K562 (cell line): ENCODE measurements around the gene ABLIM2. TPM values are rescaled to one million over a fixed set of nuclear protein-coding genes. Genes with fewer than 3 reads are reported as not detected.

Source experiments
- ATAC-seq: fragments of 200-7000 bp; cut with Tn5 transposase; 3 replicates; pipeline ENCODE4 v1.9.1; 2020; ENCODE audit warnings: moderate library complexity
- BruUV-seq: library from RNA; stranded (reverse); fragments of 400-500 nt; replicated peaks from 2 replicates; lab custom pipeline; 2021; lab: Mats Ljungman, UMichigan
- CTCF ChIA-PET: fragments of 300-600 bp; formaldehyde crosslinking; extraction: SDS; loops from one replicate; lab custom pipeline; 2021; ENCODE audit warnings: low intra/inter-chr PET ratio; lab: Yijun Ruan, JAX
- POLR2A ChIA-PET: fragments of 300-600, 350-650 bp; sonication (Branson Sonifier 250); formaldehyde crosslinking; extraction: SDS; loops from one replicate; lab custom pipeline; 2021; ENCODE audit warnings: antibody characterized with exemption, inconsistent platforms; lab: Yijun Ruan, JAX
- DNase-seq, 4 experiments: peaks; one replicate each; pipeline versions ENCODE4 v3.0.0 to v3.0.0-alpha.2; 2011 to 2018; ENCODE audit warnings: low spot score in 3 of 4, mixed read lengths in 3 of 4; ENCODE audit errors: extremely low read depth in 1 of 4
- FAIRE-seq: peaks from 2 replicates; lab custom pipeline; 2011; peaks lifted over from hg19 to GRCh38; lab: Jason Lieb, UNC
- H2AFZ ChIP-seq: 2 replicates; pipeline ENCODE4 v1.6.0; 2011; ENCODE audit warnings: low read depth, low read length, control low read depth, inconsistent platforms
- H3K27ac ChIP-seq: fragments of 200-600 bp; 3 replicates; pipeline ENCODE4 v1.8.0; 2011; ENCODE audit warnings: low read depth, mild to moderate bottlenecking, control low read depth, inconsistent platforms, low read length, moderate library complexity, mixed read lengths; ENCODE audit errors: extremely low read depth
- H3K27me3 ChIP-seq, 2 experiments: fragments of 300-600 bp in 1 of 2; 2 replicates in 1 of 2; 3 replicates in 1 of 2; pipeline versions ENCODE4 v1.6.0 to v1.8.0; 2011; ENCODE audit warnings: inconsistent platforms in 2 of 2, low read length in 2 of 2, mild to moderate bottlenecking in 1 of 2, mixed read lengths in 1 of 2, moderate library complexity in 1 of 2; ENCODE audit not compliant: control insufficient read depth in 2 of 2, insufficient read depth in 2 of 2
- H3K36me3 ChIP-seq: fragments of 300-600 bp; 3 replicates; pipeline ENCODE4 v1.8.0; 2011; ENCODE audit warnings: mild to moderate bottlenecking, low read length, inconsistent platforms; ENCODE audit not compliant: control insufficient read depth, insufficient read depth
- H3K4me1 ChIP-seq, 2 experiments: fragments of 200-600 bp in 1 of 2; replicated peaks in 1 of 2; 2 replicates in 1 of 2; 3 replicates in 1 of 2; pipeline versions ENCODE4 v1.5.1 to v1.8.0; 2011; ENCODE audit warnings: inconsistent platforms in 2 of 2, low read length in 2 of 2, mild to moderate bottlenecking in 1 of 2, mixed read lengths in 1 of 2, moderate library complexity in 1 of 2; ENCODE audit not compliant: control insufficient read depth in 2 of 2, insufficient read depth in 2 of 2
- H3K4me2 ChIP-seq: 2 replicates; pipeline ENCODE4 v1.6.1; 2011; ENCODE audit warnings: low read length, control low read depth, inconsistent platforms, mixed read lengths; ENCODE audit not compliant: insufficient read depth
- H3K4me3 ChIP-seq: fragments of 200-600 bp; sonication (generic), shearing (Covaris generic); 2 replicates; pipeline ENCODE4 v1.5.1; 2016; ENCODE audit warnings: control low read depth, inconsistent platforms
- H3K79me2 ChIP-seq: fragments of 200-600 bp; 3 replicates; pipeline ENCODE4 v1.8.0; 2011; ENCODE audit warnings: low read length, inconsistent platforms; ENCODE audit not compliant: control insufficient read depth, insufficient read depth
- H3K9ac ChIP-seq, 2 experiments: 2 replicates each; pipeline versions ENCODE4 v1.6.0 to v1.6.1; 2011; ENCODE audit warnings: low read depth in 2 of 2, low read length in 2 of 2, control low read depth in 1 of 2, inconsistent platforms in 1 of 2, mild to moderate bottlenecking in 1 of 2, mixed read lengths in 1 of 2; ENCODE audit not compliant: insufficient read depth in 1 of 2
- H3K9me1 ChIP-seq: one replicate; pipeline ENCODE4 v1.6.0; 2011; ENCODE audit warnings: inconsistent platforms, mild to moderate bottlenecking, low read length, moderate library complexity; ENCODE audit not compliant: control insufficient read depth, insufficient read depth
- H3K9me3 ChIP-seq: replicated peaks from 2 replicates; pipeline ENCODE4 v1.5.1; 2011; ENCODE audit warnings: low read depth, low read length, inconsistent platforms; ENCODE audit not compliant: control insufficient read depth, insufficient read depth
- H4K20me1 ChIP-seq: replicated peaks from 2 replicates; pipeline ENCODE4 v1.6.1; 2011; ENCODE audit warnings: low read length, inconsistent platforms, mixed read lengths; ENCODE audit not compliant: control insufficient read depth, insufficient read depth
- MXI1 ChIP-seq: IDR thresholded peaks from 2 replicates; pipeline ENCODE4 v1.6.1; 2011; ENCODE audit warnings: low read depth, mild to moderate bottlenecking, improper control_type of control experiment, low read length
- WGBS: fragments of 100-300 bp; shearing (Covaris generic); methylation state at CpG from one replicate; pipeline ENCODE4 v1.1.6; 2016; ENCODE audit warnings: low coverage, mixed read lengths; ENCODE audit not compliant: insufficient coverage; ENCODE audit errors: missing lambda C conversion rate; 5-methylcytosine and 5-hydroxymethylcytosine counted together
- in situ Hi-C: fragments of 300-500 bp; cut with MboI; formaldehyde crosslinking; loops from 4 replicates; pipeline ENCODE4 v1.15.0; 2018; ENCODE audit warnings: inconsistent platforms, mixed read lengths
- intact Hi-C: fragments of 100-400 bp; cut with micrococcal nuclease; formaldehyde crosslinking; loops from 2 replicates; pipeline ENCODE4 v1.14.2; 2022
- polyA plus RNA-seq, 8 experiments: library from polyadenylated mRNA; depleted of rRNA in 4 of 8; stranded (reverse) in 5 of 8; unstranded in 3 of 8; fragments of >200 nt; fragmentation: Nextera tagmentation in 2 of 8; fragmentation: Illumina TruSeq in 1 of 8; extraction: Ambion mirVana in 2 of 8; extraction: Trizol in 1 of 8; gene quantifications; 2 replicates each; pipeline versions ENCODE4 v1.2.1 to v1.2.3, GENCODE V29; 2011 to 2014; ENCODE audit warnings: inconsistent platforms in 1 of 8, missing spikeins in 1 of 8
- total RNA-seq, 7 experiments: library from RNA; depleted of rRNA in 6 of 7; stranded (reverse); fragments of >200 nt in 6 of 7; fragmentation: Illumina TruSeq in 2 of 7; extraction: Trizol in 2 of 7; gene quantifications; 2 replicates each; pipeline versions ENCODE4 v1.2.1 to v1.2.3, GENCODE V29; 2011 to 2021; ENCODE audit warnings: low replicate concordance in 1 of 7
- TF ChIP-seq, protein P1 (sequence below): fragments of 150-350 bp; conservative IDR thresholded peaks from 2 replicates; pipeline ENCODE4 v1.6.1; 2014; ENCODE audit warnings: low read length
- TF ChIP-seq, protein P2 (sequence below): fragments of 250-450 bp; sonication (Bioruptor Pico); IDR thresholded peaks from 2 replicates; pipeline ENCODE4 v1.4.0; 2020; ENCODE audit warnings: mild to moderate bottlenecking, moderate library complexity

Gene ABLIM2
- total and polyA plus RNA-seq, 9 of the 15 experiments (the other 6 are each of a cell fraction or from before 2014, with no cell fraction given) = not detected

DNA sequence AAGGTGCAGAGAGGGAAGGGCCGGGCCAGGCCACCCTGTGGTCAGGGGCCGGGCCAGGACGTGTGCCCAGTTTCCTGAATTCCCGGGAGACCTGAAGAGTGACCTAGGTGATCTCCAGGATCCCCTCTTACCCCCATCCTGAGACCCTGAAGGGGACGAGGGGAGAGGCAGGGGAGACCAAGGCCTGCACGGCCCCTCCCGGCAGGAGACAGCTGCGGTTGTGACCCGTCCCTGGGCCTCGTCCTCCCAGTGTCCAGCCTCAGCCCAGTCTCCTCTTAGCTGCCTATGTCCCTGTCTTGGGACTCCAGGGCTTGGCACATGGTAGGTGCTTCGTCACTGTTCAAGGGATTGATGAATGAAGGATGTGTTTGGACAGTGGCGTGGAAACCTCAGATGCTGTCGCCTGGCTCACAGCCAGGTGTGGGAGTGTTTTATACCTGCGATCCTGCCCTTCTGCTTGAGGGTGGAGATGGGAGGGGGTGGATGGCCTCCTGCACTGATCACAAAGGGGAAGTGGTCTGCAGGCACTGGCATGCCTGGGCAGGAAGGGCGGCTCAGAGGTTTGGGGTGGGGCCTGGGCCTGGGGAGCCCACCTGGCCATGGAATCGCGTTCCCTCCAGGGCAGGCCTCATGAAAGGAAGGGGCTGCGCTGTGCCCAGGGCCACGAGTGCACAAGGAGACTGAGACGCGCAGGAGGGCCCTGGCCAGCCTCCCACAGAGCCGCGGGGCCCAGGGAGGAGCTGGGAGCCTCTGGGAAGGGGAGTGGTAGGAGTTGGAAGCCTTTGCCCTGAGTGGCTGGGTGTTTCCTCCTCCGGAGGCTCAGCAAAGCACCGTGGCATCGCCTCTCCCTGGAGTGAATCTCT, 47.4 kb upstream of the ABLIM2 start (continued):
- TF ChIP-seq, protein P1, sequence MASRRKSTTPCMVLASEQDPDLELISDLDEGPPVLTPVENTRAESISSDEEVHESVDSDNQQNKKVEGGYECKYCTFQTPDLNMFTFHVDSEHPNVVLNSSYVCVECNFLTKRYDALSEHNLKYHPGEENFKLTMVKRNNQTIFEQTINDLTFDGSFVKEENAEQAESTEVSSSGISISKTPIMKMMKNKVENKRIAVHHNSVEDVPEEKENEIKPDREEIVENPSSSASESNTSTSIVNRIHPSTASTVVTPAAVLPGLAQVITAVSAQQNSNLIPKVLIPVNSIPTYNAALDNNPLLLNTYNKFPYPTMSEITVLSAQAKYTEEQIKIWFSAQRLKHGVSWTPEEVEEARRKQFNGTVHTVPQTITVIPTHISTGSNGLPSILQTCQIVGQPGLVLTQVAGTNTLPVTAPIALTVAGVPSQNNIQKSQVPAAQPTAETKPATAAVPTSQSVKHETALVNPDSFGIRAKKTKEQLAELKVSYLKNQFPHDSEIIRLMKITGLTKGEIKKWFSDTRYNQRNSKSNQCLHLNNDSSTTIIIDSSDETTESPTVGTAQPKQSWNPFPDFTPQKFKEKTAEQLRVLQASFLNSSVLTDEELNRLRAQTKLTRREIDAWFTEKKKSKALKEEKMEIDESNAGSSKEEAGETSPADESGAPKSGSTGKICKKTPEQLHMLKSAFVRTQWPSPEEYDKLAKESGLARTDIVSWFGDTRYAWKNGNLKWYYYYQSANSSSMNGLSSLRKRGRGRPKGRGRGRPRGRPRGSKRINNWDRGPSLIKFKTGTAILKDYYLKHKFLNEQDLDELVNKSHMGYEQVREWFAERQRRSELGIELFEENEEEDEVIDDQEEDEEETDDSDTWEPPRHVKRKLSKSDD = no peak
- TF ChIP-seq, protein P2, sequence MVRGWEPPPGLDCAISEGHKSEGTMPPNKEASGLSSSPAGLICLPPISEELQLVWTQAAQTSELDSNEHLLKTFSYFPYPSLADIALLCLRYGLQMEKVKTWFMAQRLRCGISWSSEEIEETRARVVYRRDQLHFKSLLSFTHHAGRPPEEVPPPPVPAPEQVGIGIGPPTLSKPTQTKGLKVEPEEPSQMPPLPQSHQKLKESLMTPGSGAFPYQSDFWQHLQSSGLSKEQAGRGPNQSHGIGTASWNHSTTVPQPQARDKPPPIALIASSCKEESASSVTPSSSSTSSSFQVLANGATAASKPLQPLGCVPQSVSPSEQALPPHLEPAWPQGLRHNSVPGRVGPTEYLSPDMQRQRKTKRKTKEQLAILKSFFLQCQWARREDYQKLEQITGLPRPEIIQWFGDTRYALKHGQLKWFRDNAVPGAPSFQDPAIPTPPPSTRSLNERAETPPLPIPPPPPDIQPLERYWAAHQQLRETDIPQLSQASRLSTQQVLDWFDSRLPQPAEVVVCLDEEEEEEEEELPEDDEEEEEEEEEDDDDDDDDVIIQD (CRISPR knock-in tag) = no peak

DNA sequence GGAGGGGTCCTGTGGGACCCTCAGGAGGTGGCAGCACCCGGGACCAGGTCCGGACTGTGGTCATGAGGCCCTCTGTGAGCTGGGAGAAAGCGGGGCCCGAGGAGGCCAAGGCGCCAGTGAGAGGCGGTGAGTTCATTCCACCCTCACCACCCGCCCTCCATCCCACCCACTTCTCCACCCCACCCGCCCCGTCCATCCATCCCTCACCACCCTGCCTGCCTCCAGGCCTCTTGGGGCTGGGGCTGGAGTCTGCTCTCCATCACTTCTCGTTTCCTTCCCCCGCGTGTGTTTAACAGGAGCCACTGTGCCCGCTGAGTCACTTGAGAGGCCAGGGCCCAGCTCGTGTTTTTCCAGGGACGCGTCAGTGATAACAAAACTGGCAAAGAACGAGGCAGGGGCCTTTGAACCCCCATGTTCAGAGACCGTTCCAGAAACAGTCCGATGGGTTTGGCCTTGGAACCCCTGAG, 46.7 kb upstream of the ABLIM2 start:
- H3K27me3 ChIP-seq = peaks cover 18 to 77% of the 10 kb centered on the region in 2 experiments; a peak in 4 of 5 replicates
- no peak overlapping the region for H3K4me3 ChIP-seq
- BruUV-seq = no TSS peak
- H3K36me3 ChIP-seq = no peaks in the 10 kb centered on the region
- WGBS = 19% methylated on average over 12 of the region's 19 CpGs
- in situ Hi-C loops (no loop called here), intact Hi-C loops (no loop called here)
- peaks cover 20% of the 10 kb centered on the region for H4K20me1 ChIP-seq
- no peaks in the 10 kb centered on the region for H3K9me3 ChIP-seq
- H2AFZ ChIP-seq = no peak overlapping the region
- no peaks in the 10 kb centered on the region for H3K79me2 ChIP-seq
- no peak overlapping the region for H3K27ac ChIP-seq
- DNase-seq (no peak), FAIRE-seq (no peak), ATAC-seq (no peak)
- no peaks in the 10 kb centered on the region for H3K9me1 ChIP-seq
- ChIA-PET POLR2A (interaction anchor here (0.7 kb wide), 1 partner anchor 11 kb away, joined by 5 read pairs; no protein-coding TSS in a partner anchor), CTCF (no interaction called here)
- H3K9ac ChIP-seq = 0 out of 4 replicates have a peak overlapping the region, but pooled peaks of 1 of the 2 experiments have one; percentile 14
- no peak overlapping the region for H3K4me2 ChIP-seq
- TF ChIP-seq MXI1 = no peak
- peaks cover 4 to 22% of the 10 kb centered on the region in 2 experiments for H3K4me1 ChIP-seq
